GM10847 (cell line): ENCODE data around the gene ERGIC1.

ENCODE experiments used
- POLR2A ChIP-seq: IDR thresholded peaks from 2 replicates; pipeline ENCODE4 v1.6.1; 2011; ENCODE audit not compliant: insufficient read length; ENCODE audit errors: extremely low read depth

Gene ERGIC1

DNA sequence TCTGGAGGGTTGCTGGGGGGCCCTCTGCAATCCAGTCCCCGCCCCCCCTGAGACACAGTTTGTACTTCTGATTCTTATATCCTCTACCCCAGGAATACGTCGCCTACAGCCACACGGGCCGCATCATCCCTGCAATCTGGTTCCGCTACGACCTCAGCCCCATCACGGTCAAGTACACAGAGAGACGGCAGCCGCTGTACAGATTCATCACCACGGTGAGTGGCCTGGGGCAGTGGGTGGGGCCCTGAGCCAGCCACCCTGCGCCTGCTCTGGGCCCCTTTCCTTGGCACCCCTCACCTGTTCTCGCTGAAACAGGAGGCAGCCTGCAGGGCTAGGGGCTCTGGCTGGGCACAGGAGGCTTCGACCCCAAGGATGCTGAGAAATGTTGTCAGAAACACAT is 101.0 kb downstream of the ERGIC1 start:
- no peak for TF ChIP-seq POLR2A

DNA sequence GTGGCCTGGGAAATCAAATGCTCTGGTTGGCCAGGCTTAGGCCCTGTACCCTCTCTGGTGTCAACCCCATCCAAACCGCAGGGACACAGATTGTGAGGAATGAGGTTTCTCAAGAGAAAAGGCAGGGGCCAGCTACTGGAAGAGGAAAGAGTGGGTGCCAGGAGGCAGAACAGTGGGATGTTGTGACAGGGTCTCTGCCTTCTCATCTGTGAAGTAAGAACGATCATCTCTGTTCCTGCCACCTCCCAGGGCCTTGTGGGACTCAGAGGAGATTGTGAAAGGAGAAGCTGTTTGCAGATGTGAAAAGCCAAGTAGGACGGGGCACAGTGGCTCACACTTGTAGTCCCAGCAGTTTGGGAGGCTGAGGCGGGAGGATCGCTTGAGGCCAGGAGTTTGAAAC is 102.3 kb downstream of the ERGIC1 start:
- no peak for TF ChIP-seq POLR2A

GRCh38 chr5:172939071-172939470 is 105.0 kb downstream of the ERGIC1 start:
- TF ChIP-seq POLR2A: no peak

DNA sequence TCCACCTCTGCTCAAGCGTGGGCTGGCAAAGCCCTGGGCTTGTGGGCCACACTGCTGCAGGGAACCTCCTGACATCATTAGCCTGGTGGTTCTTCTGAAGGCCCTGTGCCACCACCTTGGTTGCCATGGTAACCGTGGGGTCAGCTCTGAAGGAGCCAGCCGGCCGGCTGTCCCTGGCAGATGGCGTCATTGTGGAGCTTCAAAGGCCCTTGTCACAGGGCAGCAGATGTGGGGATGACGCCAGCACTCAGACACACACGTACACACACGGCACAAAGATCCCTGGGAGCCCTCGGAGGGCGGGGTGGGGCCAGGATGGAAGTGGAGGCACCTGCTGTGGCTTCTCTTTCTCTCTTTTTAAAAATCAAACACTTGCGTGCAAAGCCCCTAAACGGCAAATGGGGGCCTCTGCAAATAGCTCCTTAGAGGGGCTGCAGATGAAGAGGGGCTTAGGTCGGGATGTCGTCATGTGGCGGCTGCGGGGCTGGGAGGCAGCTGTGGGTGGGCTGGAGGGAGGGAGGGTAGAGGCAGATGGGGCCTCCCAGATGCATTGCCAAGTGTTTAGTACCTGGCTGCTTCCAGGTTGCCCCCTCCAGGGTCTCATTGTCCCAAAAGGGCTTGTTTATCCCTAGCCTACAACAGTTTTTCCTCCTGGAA is 105.7 kb downstream of the ERGIC1 start:
- no peak for TF ChIP-seq POLR2A

DNA sequence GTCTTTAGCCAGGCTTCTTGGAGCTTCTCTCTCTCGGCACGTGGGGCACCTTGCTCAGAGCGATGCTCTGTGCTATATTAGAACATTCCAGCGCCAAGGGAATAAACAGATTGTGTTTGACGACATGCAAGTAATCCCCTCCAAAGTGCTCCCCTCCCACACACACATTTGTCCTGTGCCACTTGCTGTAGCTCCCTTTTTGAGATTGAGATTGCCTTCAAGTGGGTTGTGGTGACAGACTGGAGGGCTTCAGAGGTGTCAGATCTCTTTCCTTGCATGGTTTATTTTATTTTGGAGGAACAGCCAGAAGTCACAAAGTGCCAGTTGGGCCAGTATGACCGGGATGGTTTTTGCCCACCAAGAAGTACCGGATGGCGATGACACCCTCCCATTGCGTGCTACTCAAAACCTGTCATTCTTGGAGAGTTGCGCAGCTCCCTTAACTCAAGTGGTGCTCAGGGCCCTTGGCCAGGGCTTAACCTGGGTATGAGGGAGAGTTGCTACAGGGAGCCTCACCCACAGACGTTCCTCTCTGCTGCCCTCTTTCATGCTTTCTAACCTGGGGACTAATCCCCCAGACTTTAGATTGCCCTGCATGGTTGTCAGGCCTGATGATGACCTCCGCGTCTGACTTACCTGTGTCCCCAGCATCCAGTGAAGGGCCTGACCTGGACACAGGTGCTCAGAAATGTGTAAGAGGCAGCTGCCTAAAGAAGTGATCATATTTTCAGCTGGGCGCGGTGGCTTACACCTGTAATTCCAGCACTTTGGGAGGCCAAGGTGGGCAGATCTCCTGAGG is 106.4 kb downstream of the ERGIC1 start:
- no peak for TF ChIP-seq POLR2A

- TF ChIP-seq POLR2A: no peak
Measured at GRCh38 chr5:172941067-172941516, 107.0 kb downstream of the ERGIC1 start.

DNA sequence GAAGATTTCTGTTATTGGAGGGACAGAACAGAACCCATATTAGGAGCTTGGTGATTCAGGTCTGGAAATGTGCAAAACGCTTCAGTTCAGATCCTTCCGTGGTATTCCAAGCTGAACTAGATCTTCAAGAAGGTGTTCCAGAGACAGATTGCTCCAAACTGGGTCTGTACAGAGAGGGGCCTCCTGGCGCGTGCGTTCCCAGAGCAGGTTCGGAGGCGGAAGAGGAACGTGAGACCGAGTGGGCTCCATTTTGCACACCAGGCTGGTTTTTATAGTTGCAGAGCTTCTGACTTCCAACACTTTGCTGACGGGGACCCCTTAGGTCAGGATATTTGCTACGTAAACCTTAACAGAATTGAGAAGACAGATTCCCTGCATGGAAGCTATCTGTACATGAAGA is 108.5 kb downstream of the ERGIC1 start:
- no peak for TF ChIP-seq POLR2A

- no peak for TF ChIP-seq POLR2A
Measured at GRCh38 chr5:172943283-172943841, 109.3 kb downstream of the ERGIC1 start.

DNA sequence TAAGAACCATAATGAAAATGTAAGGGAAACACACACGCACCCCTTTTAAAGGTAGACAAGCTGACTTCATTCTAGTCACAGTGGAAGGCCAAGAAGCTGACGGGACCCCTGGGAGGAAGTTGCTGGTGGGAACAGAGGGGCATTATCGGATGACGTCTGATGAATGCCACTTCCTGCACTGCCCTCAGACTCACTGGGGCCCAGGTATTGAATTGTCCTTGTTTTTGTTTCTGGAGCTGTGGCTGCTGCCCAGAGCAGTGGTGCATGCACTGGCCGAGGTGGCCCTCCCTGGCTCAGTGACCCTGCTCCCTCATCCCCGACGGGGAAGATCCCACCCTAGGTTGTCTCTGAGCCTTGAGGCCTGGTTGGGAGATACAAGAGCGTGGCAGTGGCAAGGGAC is 109.9 kb downstream of the ERGIC1 start:
- no peak for TF ChIP-seq POLR2A

DNA sequence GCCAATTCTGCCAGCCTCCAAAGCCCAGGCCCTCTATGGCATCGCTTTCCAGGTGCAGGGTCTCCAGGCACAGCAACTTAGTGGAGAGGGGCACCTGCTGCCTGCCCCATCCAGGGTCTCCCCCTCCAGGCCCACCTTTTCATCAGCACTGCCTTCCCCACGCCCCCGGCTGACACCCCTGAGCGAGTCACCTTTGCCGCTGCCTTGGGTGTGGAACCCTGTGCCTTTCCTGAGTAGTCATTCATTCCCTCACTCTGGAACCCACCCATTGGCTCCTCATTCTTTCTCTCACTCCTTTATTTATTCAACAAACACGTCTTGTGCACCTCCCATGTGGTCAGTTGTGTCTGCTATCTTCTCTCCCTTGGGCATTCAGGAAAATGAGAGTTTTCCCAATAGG is 110.7 kb downstream of the ERGIC1 start:
- no peak for TF ChIP-seq POLR2A

GRCh38 chr5:172945151-172945550 is 111.1 kb downstream of the ERGIC1 start:
- no peak for TF ChIP-seq POLR2A

- no peak for TF ChIP-seq POLR2A
Measured at GRCh38 chr5:172946146-172946545, 112.1 kb downstream of the ERGIC1 start.

GRCh38 chr5:172949426-172949825 is 115.4 kb downstream of the ERGIC1 start:
- TF ChIP-seq POLR2A: no peak

DNA sequence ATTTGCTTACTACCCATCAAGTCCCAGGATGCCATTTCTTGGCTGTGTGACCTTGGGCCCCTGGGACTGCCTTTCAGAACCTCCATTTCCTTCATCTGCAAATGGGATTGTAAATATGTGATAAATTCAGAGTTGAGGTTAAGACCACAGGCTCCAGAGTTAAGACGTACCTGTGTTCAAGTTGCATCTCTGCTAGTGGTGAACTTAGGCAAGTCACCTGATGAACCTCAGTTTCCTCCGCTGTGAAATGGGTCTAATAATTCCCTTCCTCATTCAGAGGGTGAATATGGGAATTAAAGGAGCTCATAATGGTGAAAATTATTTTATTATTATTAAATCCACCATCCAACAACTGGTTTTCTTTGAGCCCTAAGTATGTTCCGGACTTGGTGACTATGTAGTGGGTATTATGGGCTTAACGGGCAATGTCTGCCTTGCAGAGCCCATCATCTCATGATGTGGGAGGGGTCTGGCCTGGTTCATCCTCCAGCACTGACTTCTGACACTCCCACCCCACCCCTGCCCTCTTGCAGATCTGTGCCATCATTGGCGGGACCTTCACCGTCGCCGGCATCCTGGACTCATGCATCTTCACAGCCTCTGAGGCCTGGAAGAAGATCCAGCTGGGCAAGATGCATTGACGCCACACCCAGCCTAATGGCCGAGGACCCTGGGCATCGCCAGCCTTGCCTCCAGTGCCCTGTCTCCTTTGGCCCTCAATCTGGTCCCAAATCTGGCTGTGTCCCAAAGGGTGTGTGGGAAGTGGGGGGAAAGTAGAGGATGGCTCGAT is 116.3 kb downstream of the ERGIC1 start:
- TF ChIP-seq POLR2A: no peak

- no peak for TF ChIP-seq POLR2A
Measured at GRCh38 chr5:172951371-172952033, 117.5 kb downstream of the ERGIC1 start.
